Thyroid gland (tissue), 4 donors: ENCODE results near the gene RPS6KC1. TPM values are rescaled to one million over a fixed set of nuclear protein-coding genes. Genes with fewer than 3 reads are reported as not detected.

Experiments
- DNase-seq, 2 donors: peaks; one replicate each; pipeline ENCODE4 v3.0.0-alpha.2; 2019
- H3K27ac ChIP-seq, 3 donors: fragments of 200-600 bp; sonication (generic); 1 replicate in 2 of 3; 2 replicates in 1 of 3; pipeline ENCODE4 v1.5.1; 2016 to 2019; ENCODE audit warnings: mild to moderate bottlenecking in 1 of 3, moderate library complexity in 1 of 3
- H3K27me3 ChIP-seq: fragments of 200-600 bp; sonication (generic); one replicate; pipeline ENCODE4 v1.5.1; 2019
- H3K36me3 ChIP-seq, 2 donors: fragments of 200-600 bp; sonication (generic); one replicate each; pipeline ENCODE4 v1.5.1; 2016 to 2019
- H3K4me1 ChIP-seq, 2 donors: fragments of 200-600 bp; sonication (generic); one replicate each; pipeline ENCODE4 v1.5.1; 2017 to 2019
- H3K4me3 ChIP-seq, 3 donors: fragments of 200-600 bp; sonication (generic); replicated peaks in 1 of 3; 1 replicate in 2 of 3; 2 replicates in 1 of 3; pipeline ENCODE4 v1.5.1; 2016; ENCODE audit warnings: mild to moderate bottlenecking in 1 of 3
- H3K9me3 ChIP-seq: fragments of 200-600 bp; sonication (generic); one replicate; pipeline ENCODE4 v1.5.1; 2017
- POLR2A ChIP-seq, 2 donors: fragments of 450-650 bp; IDR thresholded peaks; one replicate each; pipeline ENCODE4 v1.6.1; 2017; ENCODE audit warnings: antibody characterized with exemption in 2 of 2, mild to moderate bottlenecking in 2 of 2, moderate library complexity in 1 of 2
- WGBS, 2 donors: methylation state at CpG; one replicate each; pipeline ENCODE4 v1.1.5; 2017; 5-methylcytosine and 5-hydroxymethylcytosine counted together
- intact Hi-C: fragments of 100-400 bp; cut with DNase I; formaldehyde crosslinking; loops from one replicate; pipeline ENCODE4 v1.15.1; 2023
- total RNA-seq, 4 donors: library from RNA; depleted of rRNA; stranded (reverse); fragments of >200 nt; gene quantifications; one replicate each; pipeline ENCODE4 v1.2.3, GENCODE V29; 2016
- TF ChIP-seq, protein P1 (sequence below), 6 experiments: fragments of 200-600 bp in 3 of 6; fragments of 450-650 bp in 3 of 6; sonication (generic) in 3 of 6; IDR thresholded peaks; one replicate each; pipeline ENCODE4 v1.5.1; 2016 to 2019; ENCODE audit warnings: antibody characterized with exemption in 6 of 6, mild to moderate bottlenecking in 2 of 6, inconsistent platforms in 1 of 6, moderate library complexity in 1 of 6

Gene RPS6KC1
- total RNA-seq, 4 donors from 2014 or later: 20.3 to 29.9 (median 22.1) TPM

DNA sequence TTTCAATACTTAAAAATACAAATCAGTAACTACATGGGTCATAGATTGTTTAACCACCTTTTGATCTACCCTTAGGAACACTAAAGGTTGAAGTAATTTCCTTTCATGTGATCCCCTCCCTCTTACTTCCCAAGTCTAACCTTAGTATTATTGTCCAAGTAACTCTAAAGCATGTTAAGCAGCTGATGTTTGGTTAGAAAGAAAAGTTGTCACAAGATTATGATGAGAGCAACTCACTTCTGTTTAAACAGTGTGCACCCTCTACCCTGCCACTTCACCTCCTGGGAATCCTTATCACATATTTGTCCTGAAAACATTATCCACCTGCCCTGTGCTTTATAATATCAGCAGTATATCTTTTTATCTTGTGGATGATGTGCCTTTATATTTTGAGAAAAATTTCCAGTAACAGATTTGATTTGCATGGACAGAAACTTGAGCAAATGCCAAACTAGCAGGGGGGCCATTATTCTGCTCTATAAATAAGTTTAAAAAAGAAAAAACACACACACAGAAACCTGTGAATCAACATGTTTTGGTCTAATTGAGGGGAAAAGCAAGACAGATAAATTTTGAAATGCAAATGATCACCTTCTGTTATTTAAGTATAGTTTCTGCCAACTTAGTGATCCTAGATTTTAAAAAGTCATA, 194.3 kb downstream of the RPS6KC1 start:
- no peak for DNase-seq
- H3K4me1 ChIP-seq: no peaks in the 10 kb centered on the region
- H3K4me3 ChIP-seq: no peak overlapping the region
- H3K36me3 ChIP-seq: no peaks in the 10 kb centered on the region
- H3K27ac ChIP-seq: no peak overlapping the region
- intact Hi-C loops: no loop called here
- no peaks in the 10 kb centered on the region for H3K9me3 ChIP-seq
- TF ChIP-seq POLR2A (IDR thresholded peaks at IDR 0.05): no peak
- TF ChIP-seq, protein P1, sequence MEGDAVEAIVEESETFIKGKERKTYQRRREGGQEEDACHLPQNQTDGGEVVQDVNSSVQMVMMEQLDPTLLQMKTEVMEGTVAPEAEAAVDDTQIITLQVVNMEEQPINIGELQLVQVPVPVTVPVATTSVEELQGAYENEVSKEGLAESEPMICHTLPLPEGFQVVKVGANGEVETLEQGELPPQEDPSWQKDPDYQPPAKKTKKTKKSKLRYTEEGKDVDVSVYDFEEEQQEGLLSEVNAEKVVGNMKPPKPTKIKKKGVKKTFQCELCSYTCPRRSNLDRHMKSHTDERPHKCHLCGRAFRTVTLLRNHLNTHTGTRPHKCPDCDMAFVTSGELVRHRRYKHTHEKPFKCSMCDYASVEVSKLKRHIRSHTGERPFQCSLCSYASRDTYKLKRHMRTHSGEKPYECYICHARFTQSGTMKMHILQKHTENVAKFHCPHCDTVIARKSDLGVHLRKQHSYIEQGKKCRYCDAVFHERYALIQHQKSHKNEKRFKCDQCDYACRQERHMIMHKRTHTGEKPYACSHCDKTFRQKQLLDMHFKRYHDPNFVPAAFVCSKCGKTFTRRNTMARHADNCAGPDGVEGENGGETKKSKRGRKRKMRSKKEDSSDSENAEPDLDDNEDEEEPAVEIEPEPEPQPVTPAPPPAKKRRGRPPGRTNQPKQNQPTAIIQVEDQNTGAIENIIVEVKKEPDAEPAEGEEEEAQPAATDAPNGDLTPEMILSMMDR (IDR thresholded peaks at IDR 0.05): no peak
- no peaks in the 10 kb centered on the region for H3K27me3 ChIP-seq

DNA sequence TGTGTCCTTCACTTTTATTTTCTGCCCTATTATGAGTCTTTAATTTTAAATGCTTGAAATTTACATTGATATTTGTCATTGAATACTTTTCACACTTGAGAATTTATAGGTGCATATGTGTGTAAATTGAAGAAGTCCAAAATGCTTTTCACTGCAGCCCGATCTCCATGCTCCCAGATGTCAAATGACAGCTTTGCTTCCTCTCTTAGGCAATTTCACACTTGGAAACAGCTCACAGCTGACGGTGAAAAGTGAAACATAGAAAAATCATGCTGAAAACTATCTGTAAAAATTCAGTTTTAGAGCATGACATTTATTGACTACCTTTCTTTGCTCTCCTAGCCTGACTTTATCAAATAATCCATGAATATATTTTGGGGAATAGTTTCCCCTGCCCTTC, 196.0 kb downstream of the RPS6KC1 start:
- Histone ChIP-seq H3K4me3 (no peak overlapping the region), H3K4me1 (no peaks in the 10 kb centered on the region), H3K9me3 (no peaks in the 10 kb centered on the region), H3K27ac (no peak overlapping the region), H3K27me3 (no peaks in the 10 kb centered on the region), H3K36me3 (no peaks in the 10 kb centered on the region)
- 87% methylated on average over 2 of the region's 2 CpGs for WGBS, 2 donors
- TF ChIP-seq, protein P1 (IDR thresholded peaks at IDR 0.05): no peak
- no peak for TF ChIP-seq POLR2A (IDR thresholded peaks at IDR 0.05)
- intact Hi-C loops: no loop called here
- DNase-seq: no peak

DNA sequence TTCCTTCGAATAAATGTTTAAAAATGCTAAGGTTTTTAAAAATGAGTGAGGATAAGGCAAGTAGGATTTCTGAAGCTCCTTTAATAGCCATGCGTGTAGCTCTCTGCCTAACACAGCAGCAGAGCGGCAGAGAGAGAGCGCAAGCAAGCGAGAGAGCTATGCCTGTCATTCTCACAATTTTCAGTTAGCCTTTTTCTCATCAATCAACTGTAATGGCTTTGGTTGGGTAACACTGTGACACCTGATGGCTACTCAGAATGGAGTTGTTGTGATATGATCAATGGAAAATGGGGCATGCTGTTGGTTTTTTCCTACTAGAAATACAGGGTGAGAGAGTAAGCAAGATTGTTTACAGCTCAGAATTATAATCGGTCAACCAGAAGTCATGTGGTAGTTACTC, 198.4 kb downstream of the RPS6KC1 start:
- TF ChIP-seq POLR2A (IDR thresholded peaks at IDR 0.05): no peak
- TF ChIP-seq, protein P1 (IDR thresholded peaks at IDR 0.05): no peak
- 97% methylated on average over 6 of the region's 6 CpGs for WGBS, 2 donors
- no peak for DNase-seq
- no peaks in the 10 kb centered on the region for H3K27me3 ChIP-seq
- H3K4me3 ChIP-seq: no peak overlapping the region
- intact Hi-C loops: no loop called here
- H3K9me3 ChIP-seq: no peaks in the 10 kb centered on the region
- no peaks in the 10 kb centered on the region for H3K4me1 ChIP-seq
- no peaks in the 10 kb centered on the region for H3K36me3 ChIP-seq
- H3K27ac ChIP-seq: no peak overlapping the region

DNA sequence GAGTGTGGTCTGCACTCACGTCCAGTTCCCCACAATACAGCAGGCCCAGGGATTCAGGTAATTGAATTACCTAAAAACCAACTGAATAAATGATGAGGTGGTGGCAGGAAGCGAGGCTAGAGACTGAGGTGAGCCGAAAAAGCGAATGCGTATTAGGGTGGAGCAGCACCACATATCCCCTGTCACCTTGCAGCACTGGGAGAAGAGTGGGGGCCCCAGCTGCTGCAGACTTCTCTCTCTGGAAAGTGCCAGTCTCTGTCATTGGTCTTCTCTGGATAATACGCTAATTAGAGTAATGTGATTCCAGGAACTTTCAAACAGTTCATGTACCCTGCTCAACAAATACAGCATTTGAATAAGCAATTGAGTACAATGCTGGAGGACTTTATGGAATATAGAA, 199.0 kb downstream of the RPS6KC1 start:
- no peak for DNase-seq
- 92 to 96% methylated on average over 6 of the region's 6 CpGs for WGBS, 2 donors
- Histone ChIP-seq H3K36me3 (no peaks in the 10 kb centered on the region), H3K27ac (no peak overlapping the region), H3K27me3 (no peaks in the 10 kb centered on the region), H3K4me1 (no peaks in the 10 kb centered on the region), H3K4me3 (no peak overlapping the region), H3K9me3 (no peaks in the 10 kb centered on the region)
- TF ChIP-seq, protein P1 (IDR thresholded peaks at IDR 0.05): no peak
- TF ChIP-seq POLR2A (IDR thresholded peaks at IDR 0.05): no peak
- intact Hi-C loops: no loop called here

DNA sequence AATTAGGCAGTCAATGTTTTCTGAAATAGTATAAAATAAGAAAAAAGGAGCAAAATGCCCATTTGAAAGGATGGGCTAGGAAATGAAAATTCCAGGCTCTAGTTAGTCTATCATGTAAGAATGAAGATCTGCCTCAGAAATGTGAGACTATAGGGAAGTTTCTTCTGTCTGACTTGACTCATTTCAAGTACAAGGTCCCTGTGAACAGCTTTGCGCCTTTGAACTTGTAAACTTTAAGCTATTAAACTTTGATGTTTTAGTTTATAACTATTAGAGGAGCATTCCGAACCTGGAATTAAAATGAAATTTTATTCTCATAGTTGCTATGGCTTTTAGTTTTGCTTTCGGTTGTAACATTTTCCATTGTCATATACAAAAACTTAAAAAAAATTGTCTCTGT, 199.4 kb downstream of the RPS6KC1 start:
- no peak for DNase-seq
- Histone ChIP-seq H3K36me3 (no peaks in the 10 kb centered on the region), H3K27ac (no peak overlapping the region), H3K27me3 (no peaks in the 10 kb centered on the region), H3K9me3 (no peaks in the 10 kb centered on the region), H3K4me3 (no peak overlapping the region), H3K4me1 (no peaks in the 10 kb centered on the region)
- intact Hi-C loops: no loop called here
- no peak for TF ChIP-seq POLR2A (IDR thresholded peaks at IDR 0.05)
- TF ChIP-seq, protein P1 (IDR thresholded peaks at IDR 0.05): no peak
- 96 to 98% methylated on average over 3 of the region's 3 CpGs for WGBS, 2 donors
